Loucy (cell line): Measurements from ENCODE around the gene CENPO.

Experiments
- H2AFZ ChIP-seq: fragments of 200-600 bp; sonication (generic); 2 replicates; pipeline ENCODE4 v1.6.0; 2016; ENCODE audit warnings: antibody characterized with exemption, mild to moderate bottlenecking, low read length, moderate library complexity
- H3F3A ChIP-seq: fragments of 200-600 bp; 2 replicates; pipeline ENCODE4 v1.6.0; 2016; ENCODE audit warnings: antibody characterized with exemption, low read depth, mild to moderate bottlenecking
- H3K27me3 ChIP-seq: fragments of 200-600 bp; sonication (generic); 2 replicates; pipeline ENCODE4 v1.6.1; 2014; ENCODE audit warnings: low read length, mild to moderate bottlenecking; ENCODE audit not compliant: insufficient read depth, poor library complexity, severe bottlenecking
- H3K36me3 ChIP-seq: fragments of 200-600 bp; sonication (generic); 2 replicates; pipeline ENCODE4 v1.6.1; 2016; ENCODE audit warnings: low read length; ENCODE audit not compliant: insufficient read depth
- H3K4me1 ChIP-seq: fragments of 200-600 bp; sonication (generic); 2 replicates; pipeline ENCODE4 v1.5.1; 2014; ENCODE audit warnings: low read length, mild to moderate bottlenecking; ENCODE audit not compliant: insufficient read depth, poor library complexity, severe bottlenecking
- H3K4me2 ChIP-seq: fragments of 200-600 bp; sonication (generic); 2 replicates; pipeline ENCODE4 v1.6.0; 2014; ENCODE audit warnings: antibody characterized with exemption, low read length, low read depth, mild to moderate bottlenecking; ENCODE audit not compliant: poor library complexity, severe bottlenecking
- H3K4me3 ChIP-seq: fragments of 200-600 bp; sonication (generic); 2 replicates; pipeline ENCODE4 v1.5.1; 2014; ENCODE audit warnings: low read length, mild to moderate bottlenecking, mixed read lengths; ENCODE audit not compliant: poor library complexity, severe bottlenecking
- H3K79me2 ChIP-seq: fragments of 200-600 bp; sonication (generic); 2 replicates; pipeline ENCODE4 v1.6.1; 2014; ENCODE audit warnings: low read length; ENCODE audit not compliant: insufficient read depth
- H3K9ac ChIP-seq: fragments of 200-600 bp; sonication (generic); 2 replicates; pipeline ENCODE4 v1.6.0; 2014; ENCODE audit warnings: mild to moderate bottlenecking, low read depth, low read length, moderate library complexity; ENCODE audit not compliant: poor library complexity, severe bottlenecking
- H3K9me2 ChIP-seq: fragments of 200-600 bp; sonication (generic); replicated peaks from 2 replicates; pipeline ENCODE4 v1.6.1; 2016; ENCODE audit warnings: low read depth, low read length, mixed read lengths
- H3K9me3 ChIP-seq: fragments of 200-600 bp; sonication (generic); 2 replicates; pipeline ENCODE4 v1.6.1; 2014; ENCODE audit warnings: mild to moderate bottlenecking, antibody characterized with exemption, low read length, low read depth; ENCODE audit not compliant: insufficient read depth
- H4K20me1 ChIP-seq: fragments of 200-600 bp; sonication (generic); 2 replicates; pipeline ENCODE4 v1.6.0; 2014; ENCODE audit warnings: antibody characterized with exemption, low read length, mild to moderate bottlenecking; ENCODE audit not compliant: insufficient read depth, poor library complexity, severe bottlenecking
- EZH2phosphoT487 ChIP-seq: fragments of 200-600 bp; IDR thresholded peaks from 2 replicates; pipeline ENCODE4 v1.6.1; 2018; ENCODE audit warnings: antibody characterized with exemption, mild to moderate bottlenecking, moderate library complexity, borderline replicate concordance
- TF ChIP-seq, protein P1 (sequence below): fragments of 200-600 bp; sonication (generic); conservative IDR thresholded peaks from 2 replicates; pipeline ENCODE4 v1.5.1; 2014; ENCODE audit warnings: mild to moderate bottlenecking, antibody characterized with exemption, low read length

Gene CENPO

GRCh38 chr2:24863641-24864040, 70.4 kb downstream of the CENPO start:
- no peak overlapping the region for H3K9ac ChIP-seq
- no peak overlapping the region for H3K4me3 ChIP-seq
- no peaks in the 10 kb centered on the region for H3K9me2 ChIP-seq
- H4K20me1 ChIP-seq, result no peaks in the 10 kb centered on the region
- no peaks in the 10 kb centered on the region for H3F3A ChIP-seq
- H3K4me2 ChIP-seq, result no peak overlapping the region
- H3K27me3 ChIP-seq, result no peaks in the 10 kb centered on the region
- H3K79me2 ChIP-seq, result peaks cover 5% of the 10 kb centered on the region; the same call in 1 of the 2 replicates
- H3K4me1 ChIP-seq, result peaks cover 6% of the 10 kb centered on the region
- no peak overlapping the region for H2AFZ ChIP-seq
- no peak for TF ChIP-seq EZH2phosphoT487
- TF ChIP-seq, protein P1, sequence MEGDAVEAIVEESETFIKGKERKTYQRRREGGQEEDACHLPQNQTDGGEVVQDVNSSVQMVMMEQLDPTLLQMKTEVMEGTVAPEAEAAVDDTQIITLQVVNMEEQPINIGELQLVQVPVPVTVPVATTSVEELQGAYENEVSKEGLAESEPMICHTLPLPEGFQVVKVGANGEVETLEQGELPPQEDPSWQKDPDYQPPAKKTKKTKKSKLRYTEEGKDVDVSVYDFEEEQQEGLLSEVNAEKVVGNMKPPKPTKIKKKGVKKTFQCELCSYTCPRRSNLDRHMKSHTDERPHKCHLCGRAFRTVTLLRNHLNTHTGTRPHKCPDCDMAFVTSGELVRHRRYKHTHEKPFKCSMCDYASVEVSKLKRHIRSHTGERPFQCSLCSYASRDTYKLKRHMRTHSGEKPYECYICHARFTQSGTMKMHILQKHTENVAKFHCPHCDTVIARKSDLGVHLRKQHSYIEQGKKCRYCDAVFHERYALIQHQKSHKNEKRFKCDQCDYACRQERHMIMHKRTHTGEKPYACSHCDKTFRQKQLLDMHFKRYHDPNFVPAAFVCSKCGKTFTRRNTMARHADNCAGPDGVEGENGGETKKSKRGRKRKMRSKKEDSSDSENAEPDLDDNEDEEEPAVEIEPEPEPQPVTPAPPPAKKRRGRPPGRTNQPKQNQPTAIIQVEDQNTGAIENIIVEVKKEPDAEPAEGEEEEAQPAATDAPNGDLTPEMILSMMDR, result no peak
- H3K36me3 ChIP-seq, result peaks cover 25% of the 10 kb centered on the region; the same call in 1 of the 2 replicates
- no peaks in the 10 kb centered on the region for H3K9me3 ChIP-seq

DNA sequence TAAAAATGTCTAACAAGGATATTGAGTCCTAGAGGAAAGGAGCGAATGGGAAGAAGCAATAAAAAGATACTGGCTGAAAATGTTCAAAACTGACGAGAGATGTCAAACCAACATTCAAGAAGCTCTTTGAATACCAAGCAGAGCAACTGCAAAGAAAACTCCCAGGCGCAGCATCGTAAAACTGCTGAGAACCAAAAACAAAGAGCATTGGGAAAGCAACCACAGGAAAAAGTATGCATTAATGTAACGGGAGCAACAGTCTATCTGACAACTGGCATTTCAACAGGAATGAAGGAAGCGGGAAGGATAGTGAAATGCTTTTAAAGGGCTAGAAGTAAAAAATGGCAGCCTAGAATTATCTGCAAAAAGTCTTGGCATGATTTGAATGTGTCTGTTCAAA, 73.7 kb downstream of the CENPO start:
- Histone ChIP-seq H3K79me2 (peaks cover 5% of the 10 kb centered on the region; the same call in 1 of the 2 replicates), H3K4me2 (no peak overlapping the region), H3F3A (no peaks in the 10 kb centered on the region), H3K4me3 (no peak overlapping the region), H2AFZ (no peak overlapping the region), H3K36me3 (peaks cover 29% of the 10 kb centered on the region; the same call in 1 of the 2 replicates), H3K27me3 (no peaks in the 10 kb centered on the region), H3K4me1 (peaks cover 6% of the 10 kb centered on the region), H3K9me3 (no peaks in the 10 kb centered on the region), H3K9me2 (no peaks in the 10 kb centered on the region), H3K9ac (no peak overlapping the region), H4K20me1 (no peaks in the 10 kb centered on the region)
- no peak for TF ChIP-seq EZH2phosphoT487
- TF ChIP-seq, protein P1, result no peak

DNA sequence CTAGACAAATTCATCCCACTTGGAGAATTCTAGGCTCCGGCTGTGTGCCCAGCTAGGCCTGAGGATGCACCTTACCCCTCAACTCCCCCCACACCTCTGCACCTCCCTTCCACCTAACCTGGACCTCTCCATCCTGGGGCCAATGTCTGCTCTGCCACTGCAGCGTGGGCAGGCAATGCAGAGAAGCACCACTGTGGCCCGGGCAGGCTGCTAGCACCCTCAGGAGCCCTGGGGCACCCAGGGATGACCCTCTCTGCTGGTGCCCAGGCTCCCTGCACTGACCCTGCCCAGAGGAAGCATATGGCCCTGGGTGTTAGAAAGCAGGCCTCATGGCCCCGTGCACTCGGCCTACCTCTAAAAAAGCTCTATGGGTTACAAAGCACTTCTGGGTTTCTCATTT, 77.2 kb downstream of the CENPO start:
- Histone ChIP-seq H3K4me3 (no peak overlapping the region), H3K9me3 (no peaks in the 10 kb centered on the region), H4K20me1 (no peaks in the 10 kb centered on the region), H3K4me2 (no peak overlapping the region), H3K9ac (no peak overlapping the region), H3K27me3 (no peaks in the 10 kb centered on the region), H3K79me2 (peaks cover 8% of the 10 kb centered on the region), H2AFZ (no peak overlapping the region), H3K9me2 (no peaks in the 10 kb centered on the region), H3K4me1 (peaks cover 6% of the 10 kb centered on the region), H3F3A (no peaks in the 10 kb centered on the region), H3K36me3 (peaks cover 34% of the 10 kb centered on the region; the same call in 1 of the 2 replicates)
- TF ChIP-seq, protein P1, result no peak
- no peak for TF ChIP-seq EZH2phosphoT487
